ENCODE results near the gene CREB3L1.

CREB3L1 gene

DNA sequence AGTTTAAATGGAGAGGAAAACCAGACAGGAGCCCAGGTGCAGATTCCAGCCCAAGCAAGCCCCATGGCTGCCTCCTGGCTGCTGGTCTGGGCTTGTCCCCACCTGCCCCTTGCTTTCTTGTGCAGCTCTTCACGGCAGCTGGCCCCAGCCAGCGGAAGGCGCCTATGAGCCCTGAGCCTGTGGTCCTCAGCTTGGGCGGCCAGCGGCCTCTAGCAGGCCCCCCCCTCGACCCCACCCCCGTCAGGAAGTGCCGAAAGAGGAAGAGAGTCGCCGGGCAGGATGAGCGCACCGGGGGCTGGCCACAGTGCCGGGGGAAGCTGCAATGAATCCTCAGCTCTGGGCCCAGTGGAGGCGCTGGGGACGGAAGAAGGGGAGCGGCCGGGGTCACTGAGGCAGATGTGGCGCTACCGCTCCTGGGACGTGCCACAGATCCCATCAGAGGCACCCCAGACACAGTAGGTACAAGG lies 67.7 kb downstream of the CREB3L1 start:
- ChIA-PET POLR2A (ENCODE audit: low non-redundant PET) (no interaction called here), CTCF (interaction anchor here (0.6 kb wide), 2 partner anchors 40 to 516 kb away, joined by 3 to 4 read pairs; no protein-coding TSS in a partner anchor)

GRCh38 chr11:46345881-46346484 lies 68.5 kb downstream of the CREB3L1 start:
- ChIA-PET POLR2A (ENCODE audit: low non-redundant PET) (no interaction called here), CTCF (interaction anchor here (0.5 to 0.7 kb wide), 6 partner anchors 41 to 1611 kb away, joined by 3 to 6 read pairs (median 4); no protein-coding TSS in a partner anchor)
- TF ChIP-seq, protein P1, sequence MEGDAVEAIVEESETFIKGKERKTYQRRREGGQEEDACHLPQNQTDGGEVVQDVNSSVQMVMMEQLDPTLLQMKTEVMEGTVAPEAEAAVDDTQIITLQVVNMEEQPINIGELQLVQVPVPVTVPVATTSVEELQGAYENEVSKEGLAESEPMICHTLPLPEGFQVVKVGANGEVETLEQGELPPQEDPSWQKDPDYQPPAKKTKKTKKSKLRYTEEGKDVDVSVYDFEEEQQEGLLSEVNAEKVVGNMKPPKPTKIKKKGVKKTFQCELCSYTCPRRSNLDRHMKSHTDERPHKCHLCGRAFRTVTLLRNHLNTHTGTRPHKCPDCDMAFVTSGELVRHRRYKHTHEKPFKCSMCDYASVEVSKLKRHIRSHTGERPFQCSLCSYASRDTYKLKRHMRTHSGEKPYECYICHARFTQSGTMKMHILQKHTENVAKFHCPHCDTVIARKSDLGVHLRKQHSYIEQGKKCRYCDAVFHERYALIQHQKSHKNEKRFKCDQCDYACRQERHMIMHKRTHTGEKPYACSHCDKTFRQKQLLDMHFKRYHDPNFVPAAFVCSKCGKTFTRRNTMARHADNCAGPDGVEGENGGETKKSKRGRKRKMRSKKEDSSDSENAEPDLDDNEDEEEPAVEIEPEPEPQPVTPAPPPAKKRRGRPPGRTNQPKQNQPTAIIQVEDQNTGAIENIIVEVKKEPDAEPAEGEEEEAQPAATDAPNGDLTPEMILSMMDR (conservative IDR thresholded peaks at IDR 0.05; ENCODE audit: low read depth) = no peak
- H3K27ac ChIP-seq = peak overlapping the region; percentile 90
- DNase-seq (ENCODE audit: low spot score) = no peak

More for the DNA sequence above, 67.7 kb downstream of the CREB3L1 start:
- peak overlapping the region; percentile 90 for H3K27ac ChIP-seq
- TF ChIP-seq, protein P1 (conservative IDR thresholded peaks at IDR 0.05; ENCODE audit: low read depth) = no peak
- DNase-seq (ENCODE audit: low spot score) = peak; percentile 62

- CTCF ChIA-PET = interaction anchor here (0.5 to 1.0 kb wide), 10 partner anchors 8 to 1609 kb away, joined by 3 to 6 read pairs (median 3); no protein-coding TSS in a partner anchor
- peak within 1 kb of the TSS; percentile 90 for H3K27ac ChIP-seq
- POLR2A ChIA-PET (ENCODE audit: low non-redundant PET) = no interaction called here
- peak; percentile 94 for DNase-seq (ENCODE audit: low spot score)
- TF ChIP-seq, protein P1 (conservative IDR thresholded peaks at IDR 0.05; ENCODE audit: low read depth) = peak; percentile 97
Measured at GRCh38 chr11:46346886-46347636, 69.6 kb downstream of the CREB3L1 start, which contains the start of gene DGKZ. TSS of gene DGKZ (plus strand) at chr11:46347463. CDS start at chr11:46347660, 197 bp downstream.

- DNase-seq (ENCODE audit: low spot score) = no peak
- peak overlapping the region; percentile 90 for H3K27ac ChIP-seq
- TF ChIP-seq, protein P1 (conservative IDR thresholded peaks at IDR 0.05; ENCODE audit: low read depth) = no peak
- ChIA-PET CTCF (interaction anchor here (0.6 to 1.4 kb wide), 8 partner anchors 9 to 1206 kb away, joined by 3 to 7 read pairs (median 3); no protein-coding TSS in a partner anchor), POLR2A (ENCODE audit: low non-redundant PET) (no interaction called here)
Measured at GRCh38 chr11:46347637-46348311, 70.3 kb downstream of the CREB3L1 start.

- CTCF ChIA-PET = interaction anchor here (0.6 to 1.4 kb wide), 5 partner anchors 15 to 1205 kb away, joined by 3 to 7 read pairs (median 5); no protein-coding TSS in a partner anchor
- no peak for DNase-seq (ENCODE audit: low spot score)
- TF ChIP-seq, protein P1 (conservative IDR thresholded peaks at IDR 0.05; ENCODE audit: low read depth) = no peak
- peak overlapping the region; percentile 90 for H3K27ac ChIP-seq
- POLR2A ChIA-PET (ENCODE audit: low non-redundant PET) = interaction anchor here (0.6 kb wide), 1 partner anchor 548 kb away, joined by 3 read pairs; no protein-coding TSS in a partner anchor
Measured at GRCh38 chr11:46348566-46349401, 71.3 kb downstream of the CREB3L1 start.
